ENCODE data around the gene BOD1. TPM values are rescaled to one million over a fixed set of nuclear protein-coding genes. Genes with fewer than 3 reads are reported as not detected.

Gene BOD1
- total RNA-seq, 4 donors from 2014 or later: 50.8 to 64.4 (median 54.7) TPM

GRCh38 chr5:173628501-173628900, 12.1 kb upstream of the BOD1 start:
- no peaks in the 10 kb centered on the region for H3K4me1 ChIP-seq
- no peak for TF ChIP-seq EP300 (IDR thresholded peaks at IDR 0.05)
- no peak for TF ChIP-seq CTCF (IDR thresholded peaks at IDR 0.05)
- no peak for TF ChIP-seq POLR2AphosphoS5 (IDR thresholded peaks at IDR 0.05)
- no peak for TF ChIP-seq POLR2A (IDR thresholded peaks at IDR 0.05)
- H3K9me3 ChIP-seq: no peaks in the 10 kb centered on the region
- H3K4me3 ChIP-seq: no peak overlapping the region
- no peak overlapping the region for H3K27ac ChIP-seq
- no peak for ATAC-seq
- H3K27me3 ChIP-seq: peaks cover 26% of the 10 kb centered on the region
- no peaks in the 10 kb centered on the region for H3K36me3 ChIP-seq
- WGBS, 2 donors (ENCODE audit: low coverage in 1 of 2): 50 to 70% methylated on average over 1 to 2 of the region's 6 CpGs

GRCh38 chr5:173627860-173628392, 11.5 kb upstream of the BOD1 start:
- Histone ChIP-seq H3K4me3 (no peak overlapping the region), H3K9me3 (no peaks in the 10 kb centered on the region), H3K4me1 (no peaks in the 10 kb centered on the region), H3K27ac (no peak overlapping the region), H3K36me3 (no peaks in the 10 kb centered on the region), H3K27me3 (peaks cover 26% of the 10 kb centered on the region)
- TF ChIP-seq CTCF (IDR thresholded peaks at IDR 0.05): no peak
- ATAC-seq: no peak
- 38 to 57% methylated on average over 5 to 11 of the region's 11 CpGs for WGBS, 2 donors (ENCODE audit: low coverage in 1 of 2)

GRCh38 chr5:173627271-173627670, 10.8 kb upstream of the BOD1 start:
- no peak overlapping the region for H3K4me3 ChIP-seq
- no peak for TF ChIP-seq EP300 (IDR thresholded peaks at IDR 0.05)
- TF ChIP-seq POLR2AphosphoS5 (IDR thresholded peaks at IDR 0.05): no peak
- TF ChIP-seq CTCF (IDR thresholded peaks at IDR 0.05): no peak
- TF ChIP-seq POLR2A (IDR thresholded peaks at IDR 0.05): no peak
- 77 to 92% methylated on average over 3 to 4 of the region's 4 CpGs for WGBS, 2 donors (ENCODE audit: low coverage in 1 of 2)
- H3K36me3 ChIP-seq: no peaks in the 10 kb centered on the region
- no peak for ATAC-seq
- H3K4me1 ChIP-seq: no peaks in the 10 kb centered on the region
- no peaks in the 10 kb centered on the region for H3K9me3 ChIP-seq
- peaks cover 26% of the 10 kb centered on the region for H3K27me3 ChIP-seq
- no peak overlapping the region for H3K27ac ChIP-seq

GRCh38 chr5:173626505-173626820, 10.0 kb upstream of the BOD1 start:
- H3K36me3 ChIP-seq: no peaks in the 10 kb centered on the region
- TF ChIP-seq CTCF (IDR thresholded peaks at IDR 0.05) (no peak), POLR2A (IDR thresholded peaks at IDR 0.05) (no peak), POLR2AphosphoS5 (IDR thresholded peaks at IDR 0.05) (no peak), EP300 (IDR thresholded peaks at IDR 0.05) (no peak)
- no peak overlapping the region for H3K27ac ChIP-seq
- peaks cover 26% of the 10 kb centered on the region for H3K27me3 ChIP-seq
- ATAC-seq: no peak
- H3K4me1 ChIP-seq: no peaks in the 10 kb centered on the region
- WGBS, 2 donors (ENCODE audit: low coverage in 1 of 2): 89 to 94% methylated on average over 3 of the region's 3 CpGs
- no peaks in the 10 kb centered on the region for H3K9me3 ChIP-seq
- H3K4me3 ChIP-seq: no peak overlapping the region

- WGBS, 2 donors (ENCODE audit: low coverage in 1 of 2): 50 to 90% methylated on average over 2 to 3 of the region's 6 CpGs
- TF ChIP-seq POLR2AphosphoS5 (IDR thresholded peaks at IDR 0.05) (no peak), POLR2A (IDR thresholded peaks at IDR 0.05) (no peak), CTCF (IDR thresholded peaks at IDR 0.05) (no peak)
- Histone ChIP-seq H3K27ac (no peak overlapping the region), H3K27me3 (peaks cover 25% of the 10 kb centered on the region), H3K4me1 (no peaks in the 10 kb centered on the region), H3K36me3 (no peaks in the 10 kb centered on the region), H3K4me3 (no peak overlapping the region), H3K9me3 (no peaks in the 10 kb centered on the region)
- no peak for ATAC-seq
Observed at GRCh38 chr5:173625673-173626504, 9.4 kb upstream of the BOD1 start.

All from gastroesophageal sphincter (tissue), 4 donors.